Embryonic facial prominence (tissue), 1 donor: ENCODE data around the gene SYNDIG1L.

ENCODE experiments used
- DNase-seq: peaks from one replicate; pipeline ENCODE4 v3.0.0-alpha.2; 2016; ENCODE audit errors: extremely low spot score

SYNDIG1L gene

DNA sequence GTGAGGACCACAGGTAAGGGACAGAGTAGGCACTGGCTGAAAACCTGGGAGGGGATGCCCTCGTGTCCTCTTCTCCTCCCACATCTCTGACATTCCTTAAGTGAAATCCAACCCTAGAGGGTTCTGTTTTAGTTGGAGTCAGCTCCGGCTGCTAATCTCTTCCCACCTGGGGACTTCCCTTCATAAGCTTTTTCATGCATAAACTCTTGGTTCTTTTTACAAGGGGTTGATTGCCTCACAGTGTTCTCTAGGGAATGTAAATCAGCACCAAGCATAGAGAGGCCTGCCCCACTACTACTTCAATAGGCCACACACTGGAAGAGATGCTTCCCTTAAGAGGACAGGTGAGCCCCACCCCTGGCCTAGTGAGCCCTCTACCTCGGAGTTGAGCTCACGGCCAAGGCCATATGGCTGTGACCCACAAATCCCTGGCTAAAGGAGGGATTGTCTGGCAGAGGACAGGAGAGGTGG lies 3.2 kb upstream of the SYNDIG1L start:
- DNase-seq = no peak

GRCh38 chr14:74427651-74428050 lies 1.6 kb upstream of the SYNDIG1L start:
- DNase-seq = no peak

- no peak for DNase-seq
Observed at GRCh38 chr14:74425525-74426201, 347 bp downstream of the SYNDIG1L start.

GRCh38 chr14:74424606-74425005 lies 1.4 kb downstream of the SYNDIG1L start:
- DNase-seq = no peak

DNA sequence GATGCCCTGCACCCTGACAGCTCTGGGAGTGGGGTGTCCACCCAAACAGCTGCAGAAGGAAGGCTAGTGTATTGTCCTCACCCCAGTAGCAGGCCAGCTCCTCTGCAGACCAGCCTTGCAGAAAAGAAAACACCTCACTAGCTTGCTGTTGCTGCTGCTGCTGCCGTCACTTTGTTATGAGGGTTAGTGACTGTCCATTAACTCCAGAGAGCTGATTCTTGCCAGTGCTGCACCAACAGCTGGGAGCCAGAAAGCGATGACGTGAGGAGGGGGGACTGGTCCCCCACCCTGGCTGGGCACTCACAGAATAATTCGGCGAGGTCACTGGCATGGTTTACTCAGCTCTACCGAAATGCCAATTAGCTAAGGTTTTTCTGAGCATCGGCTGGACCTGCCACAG lies 2.8 kb downstream of the SYNDIG1L start:
- DNase-seq = no peak

DNA sequence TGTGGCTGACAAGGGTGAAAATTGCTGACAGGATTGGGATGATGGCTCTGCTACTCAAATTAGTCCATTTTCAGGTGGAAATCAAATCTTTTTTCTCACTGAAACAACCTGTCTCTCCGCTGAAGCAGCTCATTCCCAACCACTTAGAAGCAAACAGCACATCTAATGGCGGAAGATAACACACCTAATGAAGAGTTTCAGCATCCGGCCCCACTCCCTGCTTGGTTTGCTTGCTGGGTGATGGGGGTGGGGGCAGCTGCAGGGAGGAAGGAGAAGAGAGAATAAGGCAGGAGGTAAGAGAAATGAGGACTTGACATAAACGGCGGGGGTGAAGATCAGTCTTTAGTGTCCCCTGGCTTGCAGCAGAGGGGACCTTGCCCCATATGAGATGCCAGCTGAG lies 4.0 kb downstream of the SYNDIG1L start:
- no peak for DNase-seq

DNA sequence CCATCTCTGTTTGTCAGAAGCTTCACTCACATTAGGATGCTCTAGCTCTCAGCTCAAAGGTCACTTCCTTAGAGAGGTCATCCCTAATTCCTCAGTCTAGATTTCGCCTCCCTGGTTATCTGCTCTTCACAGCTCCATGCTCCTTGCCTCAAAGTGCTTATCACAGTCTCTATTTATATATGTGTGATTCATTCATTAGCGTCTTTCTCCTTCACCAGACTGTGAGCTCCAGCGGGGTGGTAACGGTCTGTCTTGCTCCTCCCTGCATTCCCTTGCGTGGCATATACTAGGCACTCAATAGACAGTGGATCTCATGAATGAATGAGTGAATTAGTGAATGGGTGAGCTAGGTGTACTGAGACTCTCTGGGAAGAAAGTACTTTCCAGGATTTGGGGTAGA lies 6.9 kb downstream of the SYNDIG1L start:
- no peak for DNase-seq

DNA sequence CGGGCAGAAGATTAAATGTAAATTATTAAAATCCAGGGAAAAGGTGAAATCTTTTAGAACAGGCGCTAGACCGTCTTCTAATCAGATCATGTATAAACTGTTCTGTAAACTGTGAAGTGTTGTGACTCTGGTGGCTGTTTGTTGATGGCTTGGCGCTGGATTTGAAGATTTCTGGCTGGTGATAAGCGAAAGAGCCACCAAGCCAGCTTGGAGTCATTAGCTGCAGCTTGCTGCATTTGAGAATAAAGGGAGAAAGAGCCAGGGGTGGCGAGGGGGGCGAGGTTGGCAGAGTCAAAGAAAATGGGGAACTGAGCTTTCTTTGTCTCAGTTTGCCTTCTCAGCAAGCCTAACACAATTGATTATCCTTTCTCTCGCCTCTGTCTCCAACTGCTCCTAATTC lies 8.0 kb downstream of the SYNDIG1L start:
- DNase-seq = no peak

GRCh38 chr14:74417611-74418010 lies 8.4 kb downstream of the SYNDIG1L start:
- no peak for DNase-seq

DNA sequence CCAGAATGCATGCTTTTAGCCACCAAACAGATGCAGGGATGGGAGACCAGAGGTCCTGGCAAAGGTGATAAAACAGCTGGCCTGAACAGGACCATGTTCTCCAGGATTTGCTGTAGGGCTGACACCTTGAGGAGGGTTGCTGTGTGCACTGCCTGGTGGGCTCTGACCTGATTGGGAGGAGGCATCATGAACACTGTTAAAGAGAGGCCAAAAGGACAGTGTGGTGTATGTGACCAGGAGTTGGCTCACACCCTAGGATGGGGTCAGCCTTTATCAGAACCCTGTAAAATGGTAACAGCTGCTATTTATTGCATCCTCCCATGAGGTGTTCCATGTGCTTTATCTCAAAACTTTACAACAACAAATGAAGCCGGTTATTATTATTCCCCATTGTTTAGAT lies 8.8 kb downstream of the SYNDIG1L start:
- DNase-seq = no peak

DNA sequence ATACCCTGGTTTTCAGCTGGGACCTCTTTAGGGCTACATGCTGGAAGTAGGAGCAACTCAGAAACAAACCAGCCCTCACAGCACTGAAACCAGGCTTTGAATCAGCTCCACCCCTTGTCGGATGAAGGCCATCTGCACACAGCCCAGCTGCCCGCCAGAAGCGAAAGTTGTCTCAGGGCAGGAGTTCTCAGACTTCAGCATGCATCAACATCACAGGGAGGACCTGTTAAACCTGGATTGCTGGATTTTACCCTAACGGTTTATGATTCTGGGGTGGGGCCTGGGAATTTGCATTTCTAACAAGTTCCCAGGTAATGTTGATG lies 10.9 kb downstream of the SYNDIG1L start:
- no peak for DNase-seq

- no peak for DNase-seq
Observed at GRCh38 chr14:74414403-74415114, 11.5 kb downstream of the SYNDIG1L start.

DNA sequence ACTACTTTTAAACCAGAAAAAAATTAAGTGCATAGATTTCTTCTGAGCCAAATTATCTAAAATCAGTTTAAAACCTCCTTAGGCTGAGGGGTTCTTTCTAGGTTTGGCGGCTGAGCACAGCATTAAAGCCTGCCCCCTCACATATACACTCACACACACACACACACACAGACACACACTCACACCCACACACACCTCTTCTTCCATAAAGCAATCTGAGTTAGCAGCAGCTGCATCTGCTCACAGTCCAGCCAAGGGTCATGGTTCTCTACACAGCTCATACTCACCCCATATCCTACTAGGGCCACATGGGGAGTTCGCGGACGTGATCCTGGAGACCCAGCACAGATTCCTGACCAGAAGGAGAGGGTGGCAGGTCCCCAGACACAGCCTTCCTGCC lies 12.4 kb downstream of the SYNDIG1L start:
- DNase-seq = no peak

- DNase-seq = no peak
Observed at GRCh38 chr14:74412753-74413152, 13.3 kb downstream of the SYNDIG1L start.

GRCh38 chr14:74411671-74412070 lies 14.3 kb downstream of the SYNDIG1L start:
- DNase-seq = no peak

DNA sequence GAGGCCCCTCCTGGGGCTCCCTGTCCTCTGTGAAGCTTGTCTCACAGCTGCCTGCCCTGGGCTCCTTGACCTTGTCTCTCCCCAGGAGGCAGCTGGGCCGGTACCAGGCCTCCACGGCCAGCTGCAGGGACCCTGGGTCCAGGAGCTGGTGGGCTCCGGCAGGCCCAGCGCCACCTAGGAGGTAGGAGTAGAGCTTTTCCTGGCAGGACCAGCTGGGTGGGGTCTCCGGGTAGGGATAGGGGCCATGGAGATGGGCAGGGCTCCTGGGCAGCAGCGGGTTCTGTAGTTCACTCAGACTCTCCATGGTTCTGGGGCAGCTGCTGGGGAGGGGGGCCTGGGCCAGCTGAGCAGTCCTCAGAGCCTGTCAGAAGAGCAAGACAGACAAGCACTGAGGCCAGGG lies 16.6 kb downstream of the SYNDIG1L start:
- DNase-seq = no peak

DNA sequence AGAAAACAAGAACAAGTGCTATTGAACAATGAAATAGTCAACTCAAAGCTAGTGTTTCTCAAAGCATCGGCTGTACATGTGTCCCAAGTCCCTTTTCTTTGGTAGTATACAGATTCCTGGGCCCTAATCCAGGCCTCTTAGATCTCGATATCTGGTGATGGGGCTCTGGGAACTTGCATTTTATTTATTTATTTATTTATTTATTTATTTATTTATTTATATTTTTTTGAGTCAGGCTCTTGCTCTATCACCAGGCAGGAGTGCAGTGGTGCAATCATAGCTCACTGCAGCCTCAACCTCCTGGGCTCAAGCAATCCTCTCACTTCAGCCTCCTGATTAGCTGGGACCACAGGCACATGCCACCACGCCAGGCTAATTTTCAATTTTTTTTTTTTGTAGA lies 17.1 kb downstream of the SYNDIG1L start:
- DNase-seq = no peak

GRCh38 chr14:74407801-74408154 lies 18.2 kb downstream of the SYNDIG1L start:
- DNase-seq = no peak

DNA sequence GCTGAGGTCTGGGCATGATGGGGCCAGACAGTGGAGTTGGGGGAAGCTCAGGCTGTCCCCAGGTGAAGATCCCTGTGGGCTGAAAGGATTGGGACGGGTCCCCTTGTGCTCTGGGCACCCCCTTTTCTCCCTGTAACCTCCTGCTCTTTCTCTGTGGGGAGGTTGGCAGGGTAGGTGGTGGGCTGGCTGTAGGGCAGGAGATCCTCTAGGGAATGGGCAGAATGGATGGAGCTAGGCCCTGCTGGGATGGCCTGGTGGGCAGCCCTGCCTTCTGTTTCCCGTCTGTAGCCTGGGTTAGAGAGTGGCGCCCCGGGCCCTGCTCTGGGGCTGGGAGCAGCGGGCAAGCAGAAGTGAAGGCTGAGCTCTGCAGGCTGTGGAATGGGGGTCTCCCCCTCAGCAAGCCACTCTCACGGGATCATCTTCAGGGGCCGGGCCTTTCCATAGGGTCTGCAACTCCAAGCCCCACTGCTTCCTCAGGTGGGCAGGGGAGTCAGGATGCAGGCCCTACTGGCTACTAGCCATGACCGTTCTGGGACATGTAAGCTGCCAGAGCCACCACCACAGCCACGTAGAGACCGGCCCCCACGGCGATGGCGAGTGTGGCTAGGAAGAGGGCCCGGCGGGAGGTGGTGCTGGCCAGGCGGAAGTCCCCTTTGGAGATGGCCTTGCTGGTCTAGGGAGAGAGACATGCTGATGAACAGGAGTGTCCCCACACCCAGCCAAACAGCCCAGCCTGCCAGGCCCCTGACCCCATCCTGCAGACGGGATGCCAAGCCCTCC lies 18.8 kb downstream of the SYNDIG1L start:
- DNase-seq = no peak

GRCh38 chr14:74405663-74406062 lies 20.3 kb downstream of the SYNDIG1L start:
- DNase-seq = no peak

GRCh38 chr14:74404435-74404834 lies 21.6 kb downstream of the SYNDIG1L start:
- DNase-seq = no peak

GRCh38 chr14:74403619-74404417 lies 22.2 kb downstream of the SYNDIG1L start:
- no peak for DNase-seq
